Astrocyte (in vitro differentiated cells and primary cell): ENCODE measurements around the gene CEACAM4. TPM values are rescaled to one million over a fixed set of nuclear protein-coding genes. Genes with fewer than 3 reads are reported as not detected.

Experiments
- DNase-seq: peaks from one replicate; pipeline ENCODE4 v3.0.0-alpha.2; 2010; ENCODE audit warnings: low read depth
- FAIRE-seq: peaks from 2 replicates; lab custom pipeline; 2011; peaks lifted over from hg19 to GRCh38; lab: Jason Lieb, UNC
- H2AFZ ChIP-seq: 2 replicates; pipeline ENCODE4 v1.6.0; 2012; ENCODE audit warnings: low read depth, low read length, inconsistent platforms
- H3K27ac ChIP-seq: 2 replicates; pipeline ENCODE4 v1.5.1; 2011; ENCODE audit warnings: low read depth, low read length, inconsistent platforms
- H3K27me3 ChIP-seq: 2 replicates; pipeline ENCODE4 v1.6.0; 2011; ENCODE audit warnings: low read length, inconsistent platforms; ENCODE audit not compliant: insufficient read depth
- H3K36me3 ChIP-seq: 2 replicates; pipeline ENCODE4 v1.5.1; 2011; ENCODE audit warnings: low read length, inconsistent platforms; ENCODE audit not compliant: insufficient read depth
- H3K4me1 ChIP-seq: 2 replicates; pipeline ENCODE4 v1.5.1; 2011; ENCODE audit warnings: low read length, inconsistent platforms; ENCODE audit not compliant: insufficient read depth
- H3K4me2 ChIP-seq: 2 replicates; pipeline ENCODE4 v1.6.0; 2012; ENCODE audit warnings: low read length, inconsistent platforms
- H3K4me3 ChIP-seq: 2 replicates; pipeline ENCODE4 v1.5.1; 2011; ENCODE audit warnings: low read depth, mild to moderate bottlenecking, low read length, inconsistent platforms; ENCODE audit not compliant: insufficient read depth
- H3K79me2 ChIP-seq: 2 replicates; pipeline ENCODE4 v1.6.0; 2012; ENCODE audit warnings: mild to moderate bottlenecking, low read length, inconsistent platforms; ENCODE audit not compliant: insufficient read depth
- H3K9ac ChIP-seq: 2 replicates; pipeline ENCODE4 v1.6.0; 2012; ENCODE audit warnings: mild to moderate bottlenecking, low read length, inconsistent platforms
- H3K9me3 ChIP-seq: 2 replicates; pipeline ENCODE4 v1.5.1; 2012; ENCODE audit warnings: low read depth, mild to moderate bottlenecking, low read length, inconsistent platforms; ENCODE audit not compliant: insufficient read depth
- H4K20me1 ChIP-seq: 2 replicates; pipeline ENCODE4 v1.6.0; 2012; ENCODE audit warnings: low read length, inconsistent platforms; ENCODE audit not compliant: insufficient read depth
- H3K27ac Mint-ChIP-seq: one replicate; pipeline ENCODE4 v1.8.0; 2021; ENCODE audit warnings: mild to moderate bottlenecking, mixed read lengths; ENCODE audit not compliant: unreplicated experiment
- H3K27me3 Mint-ChIP-seq: one replicate; pipeline ENCODE4 v1.8.0; 2021; ENCODE audit warnings: low read depth, mixed read lengths; ENCODE audit not compliant: unreplicated experiment
- H3K36me3 Mint-ChIP-seq: one replicate; pipeline ENCODE4 v1.8.0; 2021; ENCODE audit warnings: low read depth, mixed read lengths; ENCODE audit not compliant: unreplicated experiment
- H3K4me1 Mint-ChIP-seq: one replicate; pipeline ENCODE4 v1.8.0; 2021; ENCODE audit warnings: low read depth, mixed read lengths; ENCODE audit not compliant: unreplicated experiment
- H3K4me3 Mint-ChIP-seq: one replicate; pipeline ENCODE4 v1.8.0; 2021; ENCODE audit warnings: mild to moderate bottlenecking, moderate library complexity, mixed read lengths; ENCODE audit not compliant: unreplicated experiment
- H3K9me3 Mint-ChIP-seq: one replicate; pipeline ENCODE4 v1.8.0; 2021; ENCODE audit warnings: mild to moderate bottlenecking, mixed read lengths; ENCODE audit not compliant: unreplicated experiment
- EZH2 ChIP-seq: IDR thresholded peaks from 2 replicates; pipeline ENCODE4 v1.6.1; 2012; ENCODE audit warnings: mild to moderate bottlenecking, low read length, inconsistent platforms; ENCODE audit not compliant: insufficient read depth
- total RNA-seq: library from RNA; stranded (reverse); gene quantifications from 2 replicates; pipeline ENCODE4 v1.2.1, GENCODE V29; 2021
- TF ChIP-seq, protein P1 (sequence below): IDR thresholded peaks from 2 replicates; pipeline ENCODE4 v1.5.1; 2011; ENCODE audit warnings: low read depth, mild to moderate bottlenecking, inconsistent platforms, low read length, moderate library complexity; ENCODE audit not compliant: insufficient read depth

Gene CEACAM4
- total RNA-seq, 1 donor from 2014 or later: not detected

- peaks cover 74% of the 10 kb centered on the region for H3K27me3 Mint-ChIP-seq
- Histone ChIP-seq H3K27me3 (no peaks in the 10 kb centered on the region), H4K20me1 (no peaks in the 10 kb centered on the region), H3K9ac (no peak overlapping the region), H3K79me2 (no peaks in the 10 kb centered on the region), H3K36me3 (no peaks in the 10 kb centered on the region), H2AFZ (no peak overlapping the region), H3K4me3 (no peak overlapping the region), H3K27ac (no peak overlapping the region), H3K4me2 (no peak overlapping the region), H3K9me3 (no peaks in the 10 kb centered on the region), H3K4me1 (no peaks in the 10 kb centered on the region)
- no peak for TF ChIP-seq EZH2
- TF ChIP-seq, protein P1, sequence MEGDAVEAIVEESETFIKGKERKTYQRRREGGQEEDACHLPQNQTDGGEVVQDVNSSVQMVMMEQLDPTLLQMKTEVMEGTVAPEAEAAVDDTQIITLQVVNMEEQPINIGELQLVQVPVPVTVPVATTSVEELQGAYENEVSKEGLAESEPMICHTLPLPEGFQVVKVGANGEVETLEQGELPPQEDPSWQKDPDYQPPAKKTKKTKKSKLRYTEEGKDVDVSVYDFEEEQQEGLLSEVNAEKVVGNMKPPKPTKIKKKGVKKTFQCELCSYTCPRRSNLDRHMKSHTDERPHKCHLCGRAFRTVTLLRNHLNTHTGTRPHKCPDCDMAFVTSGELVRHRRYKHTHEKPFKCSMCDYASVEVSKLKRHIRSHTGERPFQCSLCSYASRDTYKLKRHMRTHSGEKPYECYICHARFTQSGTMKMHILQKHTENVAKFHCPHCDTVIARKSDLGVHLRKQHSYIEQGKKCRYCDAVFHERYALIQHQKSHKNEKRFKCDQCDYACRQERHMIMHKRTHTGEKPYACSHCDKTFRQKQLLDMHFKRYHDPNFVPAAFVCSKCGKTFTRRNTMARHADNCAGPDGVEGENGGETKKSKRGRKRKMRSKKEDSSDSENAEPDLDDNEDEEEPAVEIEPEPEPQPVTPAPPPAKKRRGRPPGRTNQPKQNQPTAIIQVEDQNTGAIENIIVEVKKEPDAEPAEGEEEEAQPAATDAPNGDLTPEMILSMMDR: no peak
- H3K4me3 Mint-ChIP-seq: no peak overlapping the region
- no peaks in the 10 kb centered on the region for H3K36me3 Mint-ChIP-seq
- DNase-seq (no peak), FAIRE-seq (no peak)
- no peak overlapping the region for H3K27ac Mint-ChIP-seq
- no peaks in the 10 kb centered on the region for H3K4me1 Mint-ChIP-seq
- no peaks in the 10 kb centered on the region for H3K9me3 Mint-ChIP-seq
These were observed 19.2 kb downstream of the CEACAM4 start for GRCh38 chr19:41607668-41608067.

- no peaks in the 10 kb centered on the region for H3K27me3 ChIP-seq
- Mint-ChIP-seq H3K27me3 (peaks cover 81% of the 10 kb centered on the region), H3K9me3 (no peaks in the 10 kb centered on the region), H3K36me3 (no peaks in the 10 kb centered on the region), H3K27ac (no peak overlapping the region), H3K4me1 (no peaks in the 10 kb centered on the region), H3K4me3 (no peak overlapping the region)
- FAIRE-seq (no peak), DNase-seq (no peak)
- H4K20me1 ChIP-seq: no peaks in the 10 kb centered on the region
- no peak overlapping the region for H3K4me3 ChIP-seq
- no peaks in the 10 kb centered on the region for H3K79me2 ChIP-seq
- no peaks in the 10 kb centered on the region for H3K4me1 ChIP-seq
- H3K9me3 ChIP-seq: no peaks in the 10 kb centered on the region
- H3K27ac ChIP-seq: no peak overlapping the region
- no peak overlapping the region for H3K9ac ChIP-seq
- no peak overlapping the region for H2AFZ ChIP-seq
- H3K36me3 ChIP-seq: no peaks in the 10 kb centered on the region
- no peak for TF ChIP-seq EZH2
- TF ChIP-seq, protein P1: no peak
- no peak overlapping the region for H3K4me2 ChIP-seq
These were observed 20.5 kb downstream of the CEACAM4 start for GRCh38 chr19:41606215-41606837.

GRCh38 chr19:41604831-41605230, 22.0 kb downstream of the CEACAM4 start:
- no peak overlapping the region for H3K27ac Mint-ChIP-seq
- H3K27me3 Mint-ChIP-seq: peaks cover 77% of the 10 kb centered on the region
- Histone ChIP-seq H3K27ac (no peak overlapping the region), H3K4me3 (no peak overlapping the region), H3K4me1 (no peaks in the 10 kb centered on the region), H3K36me3 (no peaks in the 10 kb centered on the region), H3K9ac (no peak overlapping the region), H3K9me3 (no peaks in the 10 kb centered on the region), H4K20me1 (no peaks in the 10 kb centered on the region), H3K4me2 (no peak overlapping the region), H3K79me2 (no peaks in the 10 kb centered on the region), H3K27me3 (no peaks in the 10 kb centered on the region), H2AFZ (no peak overlapping the region)
- FAIRE-seq: no peak
- H3K36me3 Mint-ChIP-seq: no peaks in the 10 kb centered on the region
- H3K4me1 Mint-ChIP-seq: no peaks in the 10 kb centered on the region
- no peak for TF ChIP-seq EZH2
- TF ChIP-seq, protein P1: no peak
- DNase-seq: no peak
- H3K4me3 Mint-ChIP-seq: no peak overlapping the region
- H3K9me3 Mint-ChIP-seq: no peaks in the 10 kb centered on the region
